Stimulated activated CD8-positive, alpha-beta memory T cell treated with anti-CD3 and anti-CD28 coated beads, Interleukin-2, amount 100 ng/mL, for 48 hours (primary cell): ENCODE results near the gene SLC46A3.
A peak's percentile ranks its signal among the peaks of the same experiment; 100 is the strongest.

ENCODE experiments used
- DNase-seq, 2 donors: peaks; one replicate each; pipeline ENCODE4 v3.0.0-alpha.2; 2020; ENCODE audit warnings: low read depth in 2 of 2

The SLC46A3 gene

DNA sequence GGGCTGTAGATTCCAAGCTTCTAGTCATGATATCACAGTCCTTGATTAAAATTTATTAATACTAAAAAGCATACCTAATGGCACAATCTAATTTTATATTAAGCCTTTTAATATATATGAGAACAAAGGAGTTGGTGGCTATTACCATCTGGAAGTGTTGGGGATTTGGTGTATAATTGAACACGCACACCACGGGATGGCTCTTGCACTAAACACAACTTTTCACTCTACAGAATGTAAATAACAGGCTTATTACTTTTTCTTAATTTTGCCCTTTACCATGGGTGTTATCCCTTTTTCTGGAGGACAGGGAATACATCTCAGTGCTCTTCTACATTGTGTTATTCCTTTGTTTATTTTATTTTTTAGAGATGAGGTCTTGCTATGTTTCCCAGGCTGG, 38.2 kb downstream of the SLC46A3 start:
- no peak for DNase-seq

GRCh38 chr13:28679628-28680027, 39.1 kb downstream of the SLC46A3 start:
- DNase-seq: no peak

DNA sequence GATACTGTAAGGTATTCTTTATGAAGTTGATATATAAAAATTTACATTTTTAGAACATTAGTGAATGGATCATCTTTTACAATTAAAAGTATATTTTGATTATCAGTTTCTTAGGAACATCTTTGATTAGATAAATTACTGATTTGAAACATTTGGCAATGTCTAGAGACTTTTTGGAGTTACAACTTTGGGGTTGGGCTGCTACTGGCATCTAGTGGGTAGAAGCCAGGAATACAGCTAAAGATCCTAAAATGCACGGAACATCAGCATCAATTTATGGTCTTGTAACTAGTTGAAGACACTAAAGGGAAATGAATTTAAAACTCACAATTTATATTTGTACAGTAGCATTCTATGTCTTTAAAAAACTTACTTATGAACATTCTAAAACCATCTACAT, 40.0 kb downstream of the SLC46A3 start:
- no peak for DNase-seq

DNA sequence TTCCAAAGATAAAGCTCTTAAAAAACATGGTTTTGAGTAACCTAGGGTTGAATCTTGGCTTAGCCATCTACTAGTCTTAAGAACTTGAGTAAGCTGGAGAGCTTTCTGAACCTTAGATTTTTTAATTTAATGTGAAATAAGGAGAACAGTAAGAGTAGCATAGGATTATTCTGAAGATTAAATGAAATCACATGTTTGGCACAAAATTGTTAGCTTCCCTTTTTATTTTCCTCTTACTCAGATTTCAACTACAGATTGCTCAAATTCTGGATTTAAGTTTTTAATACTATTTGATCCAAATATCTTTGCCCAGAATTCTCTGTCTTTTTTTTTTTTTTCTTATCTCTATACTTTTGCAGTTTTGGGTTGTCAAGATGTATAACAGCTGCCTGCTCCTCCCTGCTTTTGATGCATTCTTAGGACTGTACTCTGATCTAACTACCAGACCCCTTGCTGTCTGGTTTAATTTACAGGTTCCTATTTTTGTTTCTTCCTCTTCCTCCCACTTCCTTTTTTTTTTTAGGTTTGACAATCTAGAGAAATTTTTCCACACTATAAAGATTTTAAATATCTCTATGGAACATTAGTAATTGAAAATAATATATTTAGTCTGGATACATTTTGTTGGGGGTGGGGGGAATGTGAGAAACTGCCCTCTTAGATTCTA, 47.5 kb downstream of the SLC46A3 start:
- no peak for DNase-seq

DNA sequence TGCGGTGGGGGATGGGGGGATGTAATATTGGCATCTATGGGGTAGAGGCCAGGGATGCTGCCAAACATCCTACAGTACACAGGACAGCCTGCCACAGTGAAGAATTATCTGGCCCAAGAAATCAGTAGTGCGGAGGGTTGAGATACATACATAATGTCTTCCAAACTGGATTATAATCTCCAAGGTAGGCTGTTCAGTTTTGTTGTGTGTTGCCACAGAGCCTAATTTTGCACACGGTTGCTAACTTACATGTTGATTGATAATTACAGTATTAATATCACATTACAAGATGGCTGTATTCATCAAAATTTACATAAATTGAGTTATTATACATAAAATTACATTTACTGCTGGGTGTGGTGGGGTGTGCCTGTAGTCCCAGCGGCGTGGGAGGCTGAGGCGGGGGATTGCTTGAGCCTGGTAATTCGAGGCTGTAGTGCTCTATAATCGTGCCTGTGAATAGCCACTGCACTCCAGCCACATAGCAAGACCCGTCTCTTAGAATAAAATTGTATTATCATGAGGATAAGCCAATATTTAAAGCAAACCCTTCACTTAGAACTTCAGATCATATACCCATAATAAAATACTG, 51.8 kb downstream of the SLC46A3 start:
- DNase-seq: no peak

GRCh38 chr13:28659621-28659970, 59.2 kb downstream of the SLC46A3 start:
- DNase-seq: no peak

GRCh38 chr13:28658796-28659620, 59.8 kb downstream of the SLC46A3 start, which contains the start of gene POMP:
POMP (plus strand) TSS chr13:28659130; CDS start chr13:28659185, 55 bp downstream.
- peak; percentile 87 to 90 for DNase-seq

DNA sequence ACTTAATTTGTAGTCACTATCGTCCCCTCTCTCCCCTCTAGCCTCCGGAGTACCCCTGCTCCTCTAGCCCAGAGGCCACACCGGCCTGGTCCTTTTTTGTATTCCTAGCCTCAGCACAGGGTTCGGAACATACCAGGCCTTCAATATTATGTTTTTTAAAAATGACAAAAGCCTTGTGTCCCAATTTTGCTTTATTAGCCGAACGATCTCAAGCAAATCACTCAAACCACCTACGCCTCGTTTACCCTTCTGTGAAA, 60.3 kb downstream of the SLC46A3 start:
- no peak for DNase-seq

DNA sequence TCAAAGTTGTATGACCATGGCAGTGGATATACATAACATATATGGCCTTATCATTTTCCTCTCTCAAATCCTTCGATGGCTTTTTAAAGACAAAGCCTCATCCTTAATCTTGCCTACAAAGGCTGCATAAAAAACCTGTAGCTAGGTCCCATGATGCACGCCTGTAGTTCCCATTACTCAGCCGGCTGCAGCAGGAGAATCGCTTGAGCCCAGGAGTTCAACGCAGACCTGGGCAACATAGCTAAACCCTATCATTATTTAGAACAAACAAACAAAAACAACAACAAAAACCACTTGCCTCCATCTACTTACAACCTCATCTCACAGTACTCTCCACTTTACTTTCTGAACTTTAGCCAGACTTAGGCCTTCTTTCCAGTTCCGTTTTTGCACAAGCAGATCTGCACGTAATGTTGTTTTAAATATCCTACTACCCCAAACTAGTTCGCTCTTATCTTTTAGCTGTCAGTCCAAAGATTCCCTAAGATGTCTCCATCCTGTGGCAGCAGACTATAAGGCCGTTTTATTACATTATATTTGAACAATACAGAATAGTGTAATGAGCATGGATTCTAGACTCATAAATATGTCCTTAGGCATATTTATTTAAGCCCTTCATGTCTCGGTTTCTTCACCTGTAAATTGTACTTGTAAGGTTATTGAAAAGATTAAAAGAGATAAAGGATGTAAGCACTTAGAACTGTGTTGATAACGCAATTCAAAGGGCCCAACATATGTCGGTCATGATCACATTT, 60.8 kb downstream of the SLC46A3 start:
- DNase-seq: no peak

DNA sequence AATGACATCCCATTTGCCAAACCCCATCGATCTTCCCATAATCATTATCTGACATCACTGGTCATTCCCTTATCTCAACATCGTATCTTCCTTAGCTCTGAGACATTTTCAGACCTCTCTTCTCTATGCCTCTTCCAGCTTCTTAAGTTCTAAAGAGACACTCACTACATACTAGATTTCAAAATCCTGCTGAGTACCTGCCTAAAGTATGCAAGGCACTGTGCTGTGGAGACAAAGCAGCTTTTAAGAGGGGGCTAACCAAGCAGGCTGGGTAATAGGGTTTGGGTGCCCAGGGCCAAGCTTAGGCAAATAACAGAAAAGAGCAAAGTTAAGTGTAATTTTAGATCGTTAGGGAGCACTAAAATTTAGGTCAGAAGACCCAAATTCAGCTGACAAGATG, 63.2 kb downstream of the SLC46A3 start:
- DNase-seq: no peak

GRCh38 chr13:28654276-28654675, 64.5 kb downstream of the SLC46A3 start:
- DNase-seq: no peak

DNA sequence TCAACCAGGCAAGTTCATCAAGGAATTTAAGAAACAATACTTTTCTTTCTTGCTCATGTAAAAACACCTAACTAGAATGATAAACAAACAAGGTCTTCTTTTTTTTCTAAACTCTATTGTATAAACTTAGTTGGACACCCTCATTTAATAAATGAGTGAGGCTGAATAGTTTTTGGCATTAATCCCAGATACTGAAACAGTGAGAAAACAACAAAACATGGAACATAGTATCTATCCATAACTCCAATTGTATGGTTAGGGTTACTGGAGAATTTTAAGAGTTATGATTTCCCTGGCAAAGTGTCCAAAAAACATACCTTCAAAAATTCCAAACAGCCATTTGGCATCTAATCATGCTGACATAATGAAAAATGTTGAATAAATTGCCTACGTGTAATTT, 65.7 kb downstream of the SLC46A3 start:
- DNase-seq: no peak

DNA sequence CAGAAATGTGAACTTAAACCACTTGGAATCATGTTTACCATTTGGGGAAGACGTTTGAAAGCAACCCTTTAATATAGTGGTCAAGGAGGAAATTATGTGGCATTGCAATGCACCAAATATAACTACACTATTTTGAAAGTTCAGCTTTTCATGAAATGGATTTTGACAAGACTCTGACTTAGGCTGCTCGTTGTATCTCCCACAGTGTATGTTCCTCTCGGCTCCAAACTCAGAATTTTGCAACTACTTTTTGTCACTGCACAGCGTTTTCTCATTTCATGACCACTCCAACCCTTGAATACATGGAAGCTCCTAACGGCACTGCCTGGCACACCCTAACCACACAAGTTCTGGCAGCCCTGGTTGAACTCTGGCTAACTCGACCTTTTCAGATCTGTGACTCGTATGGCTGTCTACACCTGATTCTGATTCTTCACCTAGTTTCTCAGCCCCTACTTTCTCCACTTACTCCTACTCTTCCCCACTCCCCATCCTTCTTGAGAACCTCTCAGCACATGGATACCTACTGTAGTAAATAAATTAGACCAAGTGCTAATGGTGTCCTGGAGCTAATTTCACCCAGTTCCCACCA, 66.9 kb downstream of the SLC46A3 start:
- no peak for DNase-seq

DNA sequence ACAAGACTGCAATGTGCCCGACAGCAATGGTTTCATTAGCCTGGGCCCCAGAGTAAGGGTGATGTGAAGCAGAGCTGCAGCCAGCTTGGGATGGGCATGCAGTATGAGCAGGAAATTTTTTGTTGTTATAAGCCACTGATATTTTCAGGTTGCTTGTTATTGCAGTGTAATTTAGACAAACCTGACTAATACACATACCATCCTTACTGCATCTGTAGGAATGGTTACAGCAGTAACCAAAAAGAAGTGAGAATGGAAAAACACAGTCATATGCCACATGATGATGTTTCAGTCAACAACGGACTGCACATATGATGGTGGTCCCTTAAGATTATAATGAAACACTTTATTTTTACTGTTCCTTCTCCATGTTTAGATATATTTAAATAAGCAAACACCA, 68.5 kb downstream of the SLC46A3 start:
- no peak for DNase-seq
